Epithelial cell of esophagus (primary cell): ENCODE results near the gene TRAPPC10.
A peak's percentile ranks its signal among the peaks of the same experiment; 100 is the strongest.

Experiments
- DNase-seq: peaks from one replicate; pipeline ENCODE4 v3.0.0; 2010; ENCODE audit warnings: low read depth
- H3K4me3 ChIP-seq: 2 replicates; pipeline ENCODE4 v1.5.1; 2011; ENCODE audit warnings: mild to moderate bottlenecking, low read length, control low read depth
- CTCF ChIP-seq: IDR thresholded peaks from 2 replicates; pipeline ENCODE4 v1.5.1; 2011; ENCODE audit warnings: low read depth, mild to moderate bottlenecking, low read length, control low read depth, inconsistent platforms; ENCODE audit not compliant: insufficient read depth; ENCODE audit errors: missing control alignments

The TRAPPC10 gene

DNA sequence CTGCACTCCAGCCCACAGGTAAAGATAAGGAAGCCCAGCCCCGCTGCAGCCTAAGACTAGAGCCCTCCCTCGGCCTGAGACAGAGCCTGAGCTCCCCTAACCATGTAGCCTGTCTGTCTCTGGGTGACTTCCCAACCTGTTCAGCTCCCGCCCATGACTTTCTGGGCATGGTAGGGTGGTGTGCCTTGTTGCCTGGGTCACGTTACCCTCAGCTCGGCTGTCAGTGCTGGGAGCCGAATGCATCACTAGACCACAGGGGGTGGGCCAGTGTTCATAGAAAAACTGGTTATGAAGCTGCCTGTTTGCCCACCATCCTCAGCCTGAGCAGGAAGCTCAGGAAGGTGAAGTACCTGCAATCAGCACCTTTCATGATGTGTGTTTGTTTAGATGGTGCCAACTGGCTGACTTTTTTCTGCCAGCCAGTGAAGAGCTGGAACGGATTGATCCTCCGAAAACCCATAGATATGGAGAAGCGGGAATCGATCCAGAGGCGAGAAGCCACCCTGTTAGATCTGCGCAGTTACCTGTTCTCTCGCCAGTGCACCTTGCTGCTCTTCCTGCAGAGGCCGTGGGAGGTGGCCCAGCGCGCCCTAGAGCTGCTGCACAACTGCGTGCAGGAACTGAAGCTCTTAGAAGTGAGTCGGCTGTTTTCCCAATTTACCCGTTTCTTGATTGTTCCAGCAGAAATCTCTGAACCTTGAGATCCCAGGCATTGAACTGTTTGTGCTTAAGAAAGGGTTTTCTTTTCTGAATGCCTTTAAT, 51.2 kb downstream of the TRAPPC10 start:
- TF ChIP-seq CTCF, result no peak

DNA sequence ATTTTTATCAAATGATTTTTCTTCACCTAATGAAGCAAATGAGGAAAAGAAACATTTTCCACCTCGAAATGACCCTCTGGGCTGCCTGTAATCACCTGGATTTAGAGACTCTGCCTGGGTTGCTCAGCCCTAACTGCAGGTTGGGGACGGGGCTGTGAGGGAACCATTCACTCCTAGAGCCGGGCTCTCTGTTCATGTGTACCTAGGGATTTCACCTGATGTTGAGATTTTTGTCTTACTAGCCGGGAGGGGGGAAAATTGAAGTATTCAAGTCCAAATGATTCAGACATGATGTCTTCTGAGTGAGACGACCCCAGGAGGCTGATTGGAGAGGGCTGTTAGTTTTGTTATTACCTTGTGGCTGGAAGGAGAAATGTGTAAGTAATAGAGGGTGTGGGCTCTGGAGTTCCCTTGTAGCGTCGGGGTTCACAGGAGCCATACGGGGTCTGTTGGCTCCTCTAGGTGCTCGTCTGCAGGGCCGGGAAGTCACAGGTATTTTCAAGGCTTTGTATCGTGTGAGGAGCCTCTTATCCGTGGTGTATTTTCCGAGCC, 52.8 kb downstream of the TRAPPC10 start:
- no peak for TF ChIP-seq CTCF
- H3K4me3 ChIP-seq, result no peak overlapping the region
- no peak for DNase-seq

More for the DNA sequence above, 51.2 kb downstream of the TRAPPC10 start:
- H3K4me3 ChIP-seq, result no peak overlapping the region
- DNase-seq, result no peak

DNA sequence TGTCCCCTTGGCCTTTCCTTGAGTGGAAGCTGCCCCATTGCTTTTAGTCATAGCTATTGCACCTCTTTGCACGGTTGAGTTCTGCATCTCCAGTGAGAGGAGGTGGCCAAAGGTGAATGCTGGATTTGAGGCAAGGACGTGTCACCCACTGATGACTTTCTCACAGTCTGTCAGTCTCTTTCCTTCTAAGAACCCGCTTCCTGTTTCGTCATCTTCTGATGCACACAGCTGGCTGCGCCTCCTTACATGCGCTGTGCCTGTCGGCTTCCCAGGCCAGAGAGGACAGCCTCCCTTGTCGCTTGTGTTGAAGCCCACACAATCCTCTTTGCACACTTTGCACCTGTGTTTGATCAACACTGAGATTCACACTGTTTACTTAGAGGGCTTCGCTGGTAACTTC, 53.3 kb downstream of the TRAPPC10 start:
- peak; percentile 63 for DNase-seq
- H3K4me3 ChIP-seq, result no peak overlapping the region
- TF ChIP-seq CTCF, result no peak

DNA sequence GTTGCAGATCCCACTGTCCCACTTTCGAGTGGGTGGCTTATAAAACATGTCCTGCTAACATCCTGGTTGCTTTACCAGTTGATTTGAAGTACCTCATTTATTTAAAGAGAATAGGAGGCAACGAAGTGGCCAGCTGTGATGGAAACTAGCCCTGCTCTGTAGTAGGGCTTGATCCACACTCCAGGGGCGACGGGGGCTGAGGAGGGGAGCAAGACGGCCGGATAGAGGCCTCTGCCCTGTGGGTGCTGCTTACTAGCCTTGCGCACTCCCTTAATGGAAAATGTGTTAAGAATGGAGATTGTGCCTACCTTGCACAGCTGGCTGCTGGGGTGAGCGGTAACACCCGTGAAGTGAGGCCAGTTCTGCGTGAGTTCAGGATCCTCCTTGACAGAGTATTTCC, 54.0 kb downstream of the TRAPPC10 start:
- no peak for TF ChIP-seq CTCF
- no peak overlapping the region for H3K4me3 ChIP-seq
- DNase-seq, result no peak

DNA sequence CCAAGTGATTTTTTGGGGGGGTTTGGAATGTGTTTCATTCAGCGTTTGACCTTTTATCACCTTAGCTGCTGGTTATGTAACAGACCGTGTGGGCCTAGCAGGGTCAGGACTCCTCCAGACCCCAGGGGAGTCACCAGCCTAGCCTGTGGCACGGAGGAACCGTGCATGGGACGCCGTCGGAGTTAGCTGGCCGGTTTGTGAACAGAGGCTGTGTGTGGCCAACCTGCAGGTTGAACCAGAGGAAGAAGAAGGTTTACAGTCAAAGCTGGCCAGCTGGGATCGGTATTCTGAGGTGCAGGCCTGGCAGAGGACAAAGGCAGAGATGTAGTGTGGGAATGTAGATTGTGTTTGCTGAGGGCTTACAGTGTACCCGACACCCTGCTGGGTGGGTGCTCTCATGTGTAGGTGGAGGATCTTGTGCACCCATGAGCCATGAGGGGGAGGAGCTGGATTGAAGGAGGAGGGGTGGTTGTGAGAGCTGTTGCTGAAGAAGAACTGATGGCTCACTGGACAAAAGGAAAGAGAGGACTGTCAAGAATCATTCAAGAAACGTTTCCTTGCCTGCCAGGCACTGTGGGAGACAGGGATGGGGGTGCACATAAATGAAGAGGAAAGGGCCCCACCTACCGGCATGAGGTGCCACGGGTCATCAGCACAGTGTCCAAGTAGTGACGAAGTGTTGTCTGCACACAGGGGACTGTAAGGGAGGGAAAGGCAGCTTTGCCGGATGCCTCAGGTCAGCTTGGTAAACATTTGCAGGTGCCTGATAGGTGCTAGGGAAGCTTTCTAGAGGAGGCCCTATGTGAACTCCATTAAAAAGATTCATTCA, 55.1 kb downstream of the TRAPPC10 start:
- H3K4me3 ChIP-seq, result no peak overlapping the region
- peak; percentile 9 for DNase-seq
- TF ChIP-seq CTCF, result no peak

DNA sequence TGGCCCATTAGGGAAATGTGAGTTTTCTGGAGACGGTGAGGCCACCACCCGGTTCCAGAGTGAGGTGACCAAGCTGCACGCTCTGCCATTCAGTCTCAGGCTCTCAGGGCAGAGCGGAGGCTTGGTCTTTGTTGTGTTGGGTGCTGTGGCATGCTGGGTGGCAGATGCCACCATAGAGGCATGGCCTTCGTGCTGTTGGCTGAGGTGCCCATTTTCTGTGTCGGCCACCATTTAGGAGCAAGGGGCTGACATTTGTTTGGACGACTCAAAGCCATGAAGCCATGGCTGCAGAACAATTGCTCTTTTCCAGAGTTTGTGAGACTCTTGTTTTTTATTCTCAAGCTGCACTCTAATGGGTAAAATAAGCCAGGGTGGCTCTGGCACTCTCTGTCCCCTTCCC, 58.3 kb downstream of the TRAPPC10 start:
- no peak for TF ChIP-seq CTCF
- no peak overlapping the region for H3K4me3 ChIP-seq

More for the DNA sequence above, 58.3 kb downstream of the TRAPPC10 start:
- DNase-seq, result no peak
